ENCODE results near the gene LMAN2. TPM values are rescaled to one million over a fixed set of nuclear protein-coding genes. Genes with fewer than 3 reads are reported as not detected.

The LMAN2 gene
- polyA plus RNA-seq, 2 of the 4 experiments (the other 2 are of a cell fraction) = 123 to 210 TPM

DNA sequence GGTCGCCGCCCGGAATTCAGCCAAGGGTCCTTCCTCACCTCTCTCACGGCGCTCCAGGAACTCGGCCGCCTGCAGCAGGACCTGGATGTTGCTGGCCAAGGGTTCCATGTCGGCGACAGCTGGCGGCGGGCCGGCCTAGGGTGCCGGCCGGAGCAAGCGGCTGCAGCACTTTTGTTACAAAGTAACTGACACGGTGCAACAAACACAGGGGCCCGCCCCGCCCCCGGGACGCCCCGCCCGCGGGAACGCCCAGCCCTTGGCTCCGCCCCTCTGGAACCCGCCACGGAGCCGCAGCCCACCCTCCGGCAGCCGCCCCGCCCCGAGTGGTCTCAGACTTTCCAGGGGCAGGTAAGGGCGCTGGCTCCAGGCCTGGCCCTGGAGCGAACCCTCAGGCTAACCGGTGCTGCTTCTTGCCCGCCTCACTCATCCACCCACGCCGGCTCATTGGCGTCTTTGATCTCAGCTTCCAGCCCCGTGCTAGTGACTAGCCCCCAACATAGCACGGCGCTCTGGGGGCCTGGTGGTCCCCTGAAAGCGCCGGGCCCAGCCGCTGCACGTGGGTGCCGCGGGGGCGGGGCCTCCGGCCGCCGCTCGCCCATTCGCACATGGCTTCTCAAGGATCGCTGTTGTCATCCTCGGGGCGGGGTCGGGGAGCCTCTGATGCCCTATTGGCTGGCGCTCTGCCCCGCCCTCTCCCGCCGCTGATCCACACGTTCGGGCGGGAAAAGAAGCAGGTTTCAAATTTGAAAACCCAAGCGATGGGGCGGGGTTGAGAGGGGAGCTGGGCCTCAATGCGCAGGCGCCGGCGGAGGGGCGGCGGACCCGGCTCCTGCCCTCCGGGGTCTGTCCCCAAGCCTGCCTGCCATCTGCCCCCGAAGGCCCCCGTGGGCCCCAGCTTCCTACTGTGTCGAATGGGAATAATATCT lies 39.5 kb downstream of the LMAN2 start, which contains the start of gene MXD3:
Gene MXD3, minus strand, starts transcription at position 176 of the 926 bp plus-strand sequence. Its CDS starts 68 bp downstream, at position 108.
- ChIA-PET CTCF (interaction anchor here (0.9 to 3.5 kb wide), 8 partner anchors 10 to 198 kb away, joined by 3 to 18 read pairs (median 5); partner anchors contain the start of gene LMAN2), POLR2A (no interaction called here)
- TF ChIP-seq JUN (IDR thresholded peaks at IDR 0.05) (peak in 1 of 2 experiments; percentile 42; a peak in 2 of 5 replicates), RNF2 (IDR thresholded peaks at IDR 0.05; ENCODE audit: borderline replicate concordance, low read depth) (no peak), CHD4 (IDR thresholded peaks at IDR 0.05; ENCODE audit: borderline replicate concordance) (no peak), NPAS2 (CRISPR knock-in tag; IDR thresholded peaks at IDR 0.05; ENCODE audit: borderline replicate concordance) (peak; percentile 37; the same call in 1 of the 2 replicates), HOXB5 (CRISPR knock-in tag; IDR thresholded peaks at IDR 0.05) (no peak), HEYL (CRISPR knock-in tag; IDR thresholded peaks at IDR 0.05) (no peak), MAZ (IDR thresholded peaks at IDR 0.05; ENCODE audit: borderline replicate concordance, low read depth, low read length) (peak; percentile 56), FOXS1 (CRISPR knock-in tag; IDR thresholded peaks at IDR 0.05) (no peak), HOXA7 (CRISPR knock-in tag; IDR thresholded peaks at IDR 0.05) (no peak), JUNB (IDR thresholded peaks at IDR 0.05) (no peak), POLR2A (IDR thresholded peaks at IDR 0.05; ENCODE audit: low read length) (peak; percentile 22; the same call in 1 of the 2 replicates), ESRRA (IDR thresholded peaks at IDR 0.05; ENCODE audit: borderline replicate concordance, low read length) (no peak), RARB (CRISPR knock-in tag; IDR thresholded peaks at IDR 0.05) (no peak), CBX2 (IDR thresholded peaks at IDR 0.05; ENCODE audit: borderline replicate concordance, low read depth) (no peak), SREBF2 (IDR thresholded peaks at IDR 0.05) (no peak), ZSCAN20 (CRISPR knock-in tag; IDR thresholded peaks at IDR 0.05) (no peak), PHF8 (IDR thresholded peaks at IDR 0.05; ENCODE audit: borderline replicate concordance, low read depth) (0 out of 2 replicates have a peak, but pooled peaks have one; percentile 44), MYC (IDR thresholded peaks at IDR 0.05; ENCODE audit: borderline replicate concordance, low read length) (peak; percentile 98), KDM1A (IDR thresholded peaks at IDR 0.05; ENCODE audit: low read depth) (no peak)
- TF ChIP-seq, protein P1, sequence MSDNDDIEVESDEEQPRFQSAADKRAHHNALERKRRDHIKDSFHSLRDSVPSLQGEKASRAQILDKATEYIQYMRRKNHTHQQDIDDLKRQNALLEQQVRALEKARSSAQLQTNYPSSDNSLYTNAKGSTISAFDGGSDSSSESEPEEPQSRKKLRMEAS (IDR thresholded peaks at IDR 0.05) = peak; percentile 99
- TF ChIP-seq, protein P2, sequence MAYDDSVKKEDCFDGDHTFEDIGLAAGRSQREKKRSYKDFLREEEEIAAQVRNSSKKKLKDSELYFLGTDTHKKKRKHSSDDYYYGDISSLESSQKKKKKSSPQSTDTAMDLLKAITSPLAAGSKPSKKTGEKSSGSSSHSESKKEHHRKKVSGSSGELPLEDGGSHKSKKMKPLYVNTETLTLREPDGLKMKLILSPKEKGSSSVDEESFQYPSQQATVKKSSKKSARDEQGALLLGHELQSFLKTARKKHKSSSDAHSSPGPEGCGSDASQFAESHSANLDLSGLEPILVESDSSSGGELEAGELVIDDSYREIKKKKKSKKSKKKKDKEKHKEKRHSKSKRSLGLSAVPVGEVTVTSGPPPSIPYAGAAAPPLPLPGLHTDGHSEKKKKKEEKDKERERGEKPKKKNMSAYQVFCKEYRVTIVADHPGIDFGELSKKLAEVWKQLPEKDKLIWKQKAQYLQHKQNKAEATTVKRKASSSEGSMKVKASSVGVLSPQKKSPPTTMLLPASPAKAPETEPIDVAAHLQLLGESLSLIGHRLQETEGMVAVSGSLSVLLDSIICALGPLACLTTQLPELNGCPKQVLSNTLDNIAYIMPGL (CRISPR knock-in tag; IDR thresholded peaks at IDR 0.05; ENCODE audit: borderline replicate concordance) = no peak
- TF ChIP-seq, protein P3, sequence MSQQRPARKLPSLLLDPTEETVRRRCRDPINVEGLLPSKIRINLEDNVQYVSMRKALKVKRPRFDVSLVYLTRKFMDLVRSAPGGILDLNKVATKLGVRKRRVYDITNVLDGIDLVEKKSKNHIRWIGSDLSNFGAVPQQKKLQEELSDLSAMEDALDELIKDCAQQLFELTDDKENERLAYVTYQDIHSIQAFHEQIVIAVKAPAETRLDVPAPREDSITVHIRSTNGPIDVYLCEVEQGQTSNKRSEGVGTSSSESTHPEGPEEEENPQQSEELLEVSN (IDR thresholded peaks at IDR 0.05; ENCODE audit: borderline replicate concordance, low read depth) = peak; percentile 94
- TF ChIP-seq, protein P4, sequence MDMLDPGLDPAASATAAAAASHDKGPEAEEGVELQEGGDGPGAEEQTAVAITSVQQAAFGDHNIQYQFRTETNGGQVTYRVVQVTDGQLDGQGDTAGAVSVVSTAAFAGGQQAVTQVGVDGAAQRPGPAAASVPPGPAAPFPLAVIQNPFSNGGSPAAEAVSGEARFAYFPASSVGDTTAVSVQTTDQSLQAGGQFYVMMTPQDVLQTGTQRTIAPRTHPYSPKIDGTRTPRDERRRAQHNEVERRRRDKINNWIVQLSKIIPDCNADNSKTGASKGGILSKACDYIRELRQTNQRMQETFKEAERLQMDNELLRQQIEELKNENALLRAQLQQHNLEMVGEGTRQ (IDR thresholded peaks at IDR 0.05) = peak; percentile 79
- TF ChIP-seq, protein P5, sequence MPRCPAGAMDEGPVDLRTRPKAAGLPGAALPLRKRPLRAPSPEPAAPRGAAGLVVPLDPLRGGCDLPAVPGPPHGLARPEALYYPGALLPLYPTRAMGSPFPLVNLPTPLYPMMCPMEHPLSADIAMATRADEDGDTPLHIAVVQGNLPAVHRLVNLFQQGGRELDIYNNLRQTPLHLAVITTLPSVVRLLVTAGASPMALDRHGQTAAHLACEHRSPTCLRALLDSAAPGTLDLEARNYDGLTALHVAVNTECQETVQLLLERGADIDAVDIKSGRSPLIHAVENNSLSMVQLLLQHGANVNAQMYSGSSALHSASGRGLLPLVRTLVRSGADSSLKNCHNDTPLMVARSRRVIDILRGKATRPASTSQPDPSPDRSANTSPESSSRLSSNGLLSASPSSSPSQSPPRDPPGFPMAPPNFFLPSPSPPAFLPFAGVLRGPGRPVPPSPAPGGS (IDR thresholded peaks at IDR 0.05) = no peak
- Histone ChIP-seq H3K4me2 (peak within 1 kb of the TSS; percentile 99), H3K4me1 (peaks cover 19% of the 10 kb centered on the region; the same call in 2 of the 3 replicates), H3K9me3 (no peaks in the 10 kb centered on the region), H3K4me3 (peak within 1 kb of the TSS; percentile 66), H3K27ac (peak within 1 kb of the TSS; percentile 87 to 93)
- ATAC-seq (peak; percentile 62 to 82), FAIRE-seq (no peak), DNase-seq (ENCODE audit: low read depth in 1 of 2, low spot score in 1 of 2) (peak; percentile 90 to 97)
- WGBS (ENCODE audit: missing lambda C conversion rate) = under 1% methylated on average over 32 of the region's 78 CpGs
